ENCODE results near the gene ANKHD1. TPM values are rescaled to one million over a fixed set of nuclear protein-coding genes. Genes with fewer than 3 reads are reported as not detected.
A peak's percentile ranks its signal among the peaks of the same experiment; 100 is the strongest.

Gene ANKHD1
- total RNA-seq, 2 donors from 2014 or later, result 114 to 131 TPM

DNA sequence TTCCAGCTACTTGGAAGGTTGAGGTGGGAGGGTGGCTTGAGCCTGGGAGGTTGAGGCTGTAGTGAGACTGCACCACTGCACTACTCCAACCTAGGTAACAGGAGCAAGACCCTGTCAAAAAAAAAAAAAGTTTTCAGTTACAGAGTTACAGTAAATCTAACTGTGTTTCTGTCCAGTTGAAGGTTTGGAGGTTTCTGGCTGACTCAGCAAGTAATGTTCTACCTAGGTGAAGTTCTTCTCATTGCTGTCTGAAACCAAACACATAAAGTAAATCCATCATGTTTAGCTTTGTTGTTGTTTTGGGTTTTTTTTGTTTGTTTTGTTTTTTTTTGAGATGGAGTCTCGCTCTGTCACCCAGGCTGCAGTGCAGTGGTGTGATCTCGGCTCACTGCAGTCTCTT lies 7.9 kb upstream of the ANKHD1 start:
- no peak overlapping the region for H3K27ac ChIP-seq
- H3K36me3 ChIP-seq (replicated peaks in 1 of 2; ENCODE audit: insufficient read depth in 1 of 2, low read depth in 2 of 2), result no peaks in the 10 kb centered on the region
- no peaks in the 10 kb centered on the region for H3K27me3 ChIP-seq
- no peaks in the 10 kb centered on the region for H3K9me3 ChIP-seq
- DNase-seq, result no peak
- no peak for ATAC-seq
- no peaks in the 10 kb centered on the region for H3K4me1 ChIP-seq
- 92 to 100% methylated on average over 2 of the region's 2 CpGs for WGBS, 2 donors
- intact Hi-C loops (cut with DNase I), result no loop called here
- no peak for TF ChIP-seq POLR2A (IDR thresholded peaks at IDR 0.05)
- no peak for TF ChIP-seq CTCF (IDR thresholded peaks at IDR 0.05)
- H3K4me3 ChIP-seq, result no peak overlapping the region

DNA sequence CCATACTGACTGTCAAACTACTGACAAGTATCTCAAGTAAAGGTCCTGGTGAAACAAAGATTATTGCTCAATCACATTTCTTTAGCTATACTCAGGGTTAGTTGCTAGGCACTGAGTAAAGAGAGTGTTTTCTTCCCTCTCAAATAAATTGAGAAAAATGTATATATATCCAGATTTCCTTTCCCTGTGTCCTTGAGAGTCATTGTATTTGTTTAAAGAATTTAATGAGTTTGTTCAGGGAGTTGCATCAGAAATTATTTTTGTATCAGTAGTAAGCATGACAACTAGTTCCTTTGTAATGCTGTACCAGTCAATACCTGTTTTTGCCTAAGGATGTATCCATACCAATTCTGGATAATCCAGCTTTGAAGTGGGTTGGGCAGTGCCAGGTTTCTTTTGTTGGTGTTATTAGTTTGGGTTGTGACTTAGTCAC lies 3.2 kb upstream of the ANKHD1 start:
- H3K36me3 ChIP-seq (replicated peaks in 1 of 2; ENCODE audit: insufficient read depth in 1 of 2, low read depth in 2 of 2), result no peaks in the 10 kb centered on the region
- ATAC-seq, result no peak
- no peak overlapping the region for H3K27ac ChIP-seq
- no peaks in the 10 kb centered on the region for H3K27me3 ChIP-seq
- peaks cover 13% of the 10 kb centered on the region for H3K4me1 ChIP-seq
- no peak overlapping the region for H3K4me3 ChIP-seq
- intact Hi-C loops (cut with DNase I), result no loop called here
- no peaks in the 10 kb centered on the region for H3K9me3 ChIP-seq
- no peak for DNase-seq
- TF ChIP-seq CTCF (IDR thresholded peaks at IDR 0.05) (no peak), POLR2A (IDR thresholded peaks at IDR 0.05) (no peak)

DNA sequence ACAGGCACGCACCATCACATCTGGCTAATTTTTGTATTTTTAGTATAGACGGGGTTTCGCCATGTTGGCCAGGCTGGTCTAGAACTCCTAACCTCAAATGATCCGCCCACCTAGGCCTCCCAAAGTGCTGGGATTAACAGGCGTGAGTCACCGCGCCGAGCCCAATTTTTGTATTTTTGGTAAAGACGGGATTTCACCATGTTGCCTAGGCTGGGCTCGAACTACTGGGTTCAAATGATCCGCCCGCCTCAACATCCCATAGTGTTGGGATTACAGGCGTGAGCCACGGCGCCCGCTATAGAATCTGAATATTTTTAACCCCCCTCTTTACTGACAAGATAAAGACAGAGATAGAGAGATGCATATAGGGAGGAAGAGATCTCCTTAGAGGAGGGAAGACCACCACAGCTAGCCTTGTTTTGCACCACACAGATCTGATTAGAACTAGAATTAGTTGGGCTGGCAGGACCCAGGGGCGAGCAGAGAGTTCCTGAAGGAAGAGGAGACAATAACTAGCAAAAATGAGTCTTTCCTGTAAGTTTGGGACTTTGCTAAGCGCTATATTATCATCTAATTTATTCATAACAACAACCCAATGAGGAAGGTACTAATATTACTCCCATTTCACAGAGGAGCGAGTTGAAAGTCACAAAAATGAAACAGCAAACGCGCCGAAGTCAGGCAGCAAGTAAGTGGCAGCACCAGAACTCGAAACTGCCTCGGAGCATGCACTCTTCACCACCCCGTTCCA lies 1.5 kb upstream of the ANKHD1 start:
- DNase-seq (no peak), ATAC-seq (no peak)
- peak overlapping the region; percentile 58 to 69 for H3K4me3 ChIP-seq
- peaks cover 30% of the 10 kb centered on the region for H3K4me1 ChIP-seq
- WGBS, 2 donors, result 40 to 46% methylated on average over 21 to 25 of the region's 25 CpGs
- H3K27ac ChIP-seq, result peak overlapping the region; percentile 88 to 96 (median 90)
- H3K9me3 ChIP-seq, result no peaks in the 10 kb centered on the region
- H3K36me3 ChIP-seq (replicated peaks in 1 of 2; ENCODE audit: insufficient read depth in 1 of 2, low read depth in 2 of 2), result no peaks in the 10 kb centered on the region
- intact Hi-C loops (cut with DNase I), result no loop called here
- TF ChIP-seq CTCF (IDR thresholded peaks at IDR 0.05) (no peak), POLR2A (IDR thresholded peaks at IDR 0.05) (no peak)
- H3K27me3 ChIP-seq, result no peaks in the 10 kb centered on the region

- intact Hi-C loops (cut with DNase I), result no loop called here
- no peaks in the 10 kb centered on the region for H3K36me3 ChIP-seq (replicated peaks in 1 of 2; ENCODE audit: insufficient read depth in 1 of 2, low read depth in 2 of 2)
- TF ChIP-seq POLR2A (IDR thresholded peaks at IDR 0.05) (peak; percentile 19 to 68 (median 68)), CTCF (IDR thresholded peaks at IDR 0.05) (peak in 2 of 7 experiments; percentile 11 to 12)
- WGBS, 2 donors, result 0 to 2% methylated on average over 8 to 53 of the region's 54 CpGs
- DNase-seq (peak; percentile 93 to 97 (median 95)), ATAC-seq (peak; percentile 81)
- no peaks in the 10 kb centered on the region for H3K27me3 ChIP-seq
- peak overlapping the region; percentile 58 to 69 for H3K4me3 ChIP-seq
- H3K4me1 ChIP-seq, result peaks cover 37% of the 10 kb centered on the region
- no peaks in the 10 kb centered on the region for H3K9me3 ChIP-seq
- H3K27ac ChIP-seq, result peak overlapping the region; percentile 88 to 96 (median 90)
Observed at GRCh38 chr5:140400730-140401361, 787 bp upstream of the ANKHD1 start.
